GM12801 (cell line): ENCODE data around the gene TRIP13.

Experiments
- CTCF ChIP-seq: IDR thresholded peaks from one replicate; pipeline ENCODE4 v1.5.1; 2011; ENCODE audit warnings: control low read depth; ENCODE audit not compliant: insufficient read length; ENCODE audit errors: extremely low read depth

TRIP13 gene

GRCh38 chr5:892394-893136 is at the start of gene TRIP13, which contains the start of gene BRD9:
Gene TRIP13 (plus strand): TSS chr5:892884. CDS start chr5:892999, 115 bp downstream.
Gene BRD9 (minus strand): TSS chr5:892801. CDS start chr5:892657, 144 bp downstream.
- TF ChIP-seq CTCF = no peak

GRCh38 chr5:848671-849111 is 44.0 kb upstream of the TRIP13 start:
- no peak for TF ChIP-seq CTCF

- no peak for TF ChIP-seq CTCF
Measured at GRCh38 chr5:849651-850301, 42.9 kb upstream of the TRIP13 start.

GRCh38 chr5:850511-851006 is 42.1 kb upstream of the TRIP13 start, which contains the start of gene ZDHHC11:
Gene ZDHHC11 (minus strand): TSS chr5:850986. CDS start chr5:850602, 384 bp downstream.
- TF ChIP-seq CTCF = no peak

- no peak for TF ChIP-seq CTCF
Measured at GRCh38 chr5:851076-851475, 41.6 kb upstream of the TRIP13 start.

- TF ChIP-seq CTCF = no peak
Measured at GRCh38 chr5:851553-851952, 41.1 kb upstream of the TRIP13 start.

GRCh38 chr5:852018-852417 is 40.7 kb upstream of the TRIP13 start:
- TF ChIP-seq CTCF = no peak
